SK-N-SH (cell line): Measurements from ENCODE around the gene LRRN4CL. TPM values are rescaled to one million over a fixed set of nuclear protein-coding genes. Genes with fewer than 3 reads are reported as not detected.

Experiments used
- CTCF ChIA-PET: fragments of 300-600, 350-600 bp; formaldehyde crosslinking; extraction: SDS; loops from one replicate; lab custom pipeline; 2021; lab: Yijun Ruan, JAX
- POLR2A ChIA-PET: fragments of 350-600 bp; sonication (Branson Sonifier 250); formaldehyde crosslinking; extraction: SDS; loops from one replicate; lab custom pipeline; 2020; ENCODE audit warnings: antibody characterized with exemption, inconsistent platforms; lab: Yijun Ruan, JAX
- DNase-seq: peaks from one replicate; pipeline ENCODE4 v3.0.0; 2012
- H2AFZ ChIP-seq: fragments of 200-600 bp; sonication (generic); 2 replicates; pipeline ENCODE4 v1.8.1; 2016; ENCODE audit warnings: antibody characterized with exemption, mild to moderate bottlenecking, low read depth
- H3F3A ChIP-seq: fragments of 200-600 bp; sonication (generic); replicated peaks from 2 replicates; pipeline ENCODE3; 2016; ENCODE audit warnings: antibody characterized with exemption, mild to moderate bottlenecking; ENCODE audit not compliant: insufficient read depth
- H3K27ac ChIP-seq, 2 experiments: fragments of 200-500 bp in 1 of 2; fragments of 200-600 bp in 1 of 2; sonication (Bioruptor generic) in 1 of 2; sonication (generic), shearing (Covaris generic) in 1 of 2; 2 replicates each; pipeline versions ENCODE4 v1.5.1 to v1.6.1; 2014 to 2016; ENCODE audit warnings: low read depth in 2 of 2, inconsistent platforms in 1 of 2, low read length in 1 of 2, mild to moderate bottlenecking in 1 of 2, mixed read lengths in 1 of 2
- H3K27me3 ChIP-seq: fragments of 200-600 bp; sonication (generic), shearing (Covaris generic); 2 replicates; pipeline ENCODE4 v1.6.1; 2016; ENCODE audit warnings: mixed run types; ENCODE audit not compliant: insufficient read depth
- H3K36me3 ChIP-seq, 2 experiments: fragments of 200-500 bp in 1 of 2; fragments of 200-600 bp in 1 of 2; sonication (Bioruptor generic) in 1 of 2; sonication (generic) in 1 of 2; replicated peaks in 1 of 2; 2 replicates each; pipeline versions ENCODE3 to v1.5.1; 2014 to 2016; ENCODE audit warnings: low read length in 1 of 2, mild to moderate bottlenecking in 1 of 2; ENCODE audit not compliant: insufficient read depth in 2 of 2, control insufficient read depth in 1 of 2
- H3K4me1 ChIP-seq, 2 experiments: fragments of 200-500 bp in 1 of 2; fragments of 200-600 bp in 1 of 2; sonication (Bioruptor generic) in 1 of 2; sonication (generic), shearing (Covaris generic) in 1 of 2; 2 replicates each; pipeline versions ENCODE4 v1.5.1 to v1.6.1; 2014 to 2016; ENCODE audit warnings: low read depth in 1 of 2, low read length in 1 of 2, mixed run types in 1 of 2; ENCODE audit not compliant: insufficient read depth in 2 of 2, control insufficient read depth in 1 of 2
- H3K4me2 ChIP-seq: fragments of 200-600 bp; sonication (generic), shearing (Covaris generic); 2 replicates; pipeline ENCODE4 v1.6.1; 2017; ENCODE audit warnings: mixed run types
- H3K4me3 ChIP-seq, 2 experiments: fragments of 200-500 bp in 1 of 2; fragments of 200-600 bp in 1 of 2; sonication (Bioruptor generic) in 1 of 2; sonication (generic), shearing (Covaris generic) in 1 of 2; 2 replicates each; pipeline versions ENCODE4 v1.5.1 to v1.8.1; 2014 to 2016; ENCODE audit warnings: low read depth in 2 of 2, inconsistent platforms in 1 of 2, low read length in 1 of 2, mild to moderate bottlenecking in 1 of 2, mixed read lengths in 1 of 2, moderate library complexity in 1 of 2
- H3K79me2 ChIP-seq: fragments of 200-600 bp; sonication (generic); 2 replicates; pipeline ENCODE4 v1.8.1; 2017; ENCODE audit warnings: mild to moderate bottlenecking; ENCODE audit not compliant: insufficient read depth
- H3K9ac ChIP-seq: fragments of 200-600 bp; sonication (generic); 2 replicates; pipeline ENCODE4 v1.6.1; 2017; ENCODE audit warnings: mixed run types
- H3K9me2 ChIP-seq: fragments of 200-600 bp; sonication (generic); 2 replicates; pipeline ENCODE4 v1.6.1; 2017; ENCODE audit warnings: mixed run types
- H3K9me3 ChIP-seq: fragments of 200-600 bp; sonication (generic); 2 replicates; pipeline ENCODE4 v1.6.1; 2017; ENCODE audit warnings: mixed run types, mild to moderate bottlenecking, moderate library complexity
- H4K20me1 ChIP-seq: fragments of 200-600 bp; sonication (generic); 2 replicates; pipeline ENCODE4 v1.6.1; 2017; ENCODE audit warnings: mild to moderate bottlenecking, mixed run types; ENCODE audit not compliant: insufficient read depth
- ELF1 ChIP-seq: IDR thresholded peaks from 2 replicates; pipeline ENCODE4 v1.4.0; 2012
- FOSL2 ChIP-seq: IDR thresholded peaks from 2 replicates; pipeline ENCODE4 v1.4.0; 2012; ENCODE audit warnings: low read depth, mild to moderate bottlenecking, moderate library complexity, borderline replicate concordance
- FOXJ3 ChIP-seq: sonication (generic); formaldehyde crosslinking; IDR thresholded peaks from 2 replicates; pipeline ENCODE4 v1.5.1; 2020; ENCODE audit warnings: mild to moderate bottlenecking, missing genetic modification reagents
- FOXM1 ChIP-seq: IDR thresholded peaks from 2 replicates; pipeline ENCODE4 v1.4.0; 2012; ENCODE audit warnings: low read depth, mild to moderate bottlenecking
- GABPA ChIP-seq: IDR thresholded peaks from 2 replicates; pipeline ENCODE4 v1.4.0; 2012; ENCODE audit warnings: low read depth, mild to moderate bottlenecking
- GATA2 ChIP-seq: sonication (generic); formaldehyde crosslinking; IDR thresholded peaks from 2 replicates; pipeline ENCODE4 v1.5.0; 2020; ENCODE audit warnings: mild to moderate bottlenecking, missing genetic modification reagents
- IRF3 ChIP-seq: fragments of 150-350 bp; IDR thresholded peaks from 2 replicates; pipeline ENCODE4 v1.6.1; 2016; ENCODE audit warnings: mild to moderate bottlenecking, low read depth, low read length
- MAX ChIP-seq: IDR thresholded peaks from 2 replicates; pipeline ENCODE4 v1.4.0; 2012; ENCODE audit warnings: low read depth
- MXI1 ChIP-seq: IDR thresholded peaks from 2 replicates; pipeline ENCODE4 v1.6.1; 2012; ENCODE audit warnings: mild to moderate bottlenecking, low read depth, low read length, improper control_type of control experiment
- NRF1 ChIP-seq: IDR thresholded peaks from 2 replicates; pipeline ENCODE4 v1.6.1; 2012; ENCODE audit warnings: low read depth, mild to moderate bottlenecking, low read length
- POLR2AphosphoS5 ChIP-seq: IDR thresholded peaks from 2 replicates; pipeline ENCODE4 v1.6.1; 2012; ENCODE audit warnings: low read depth, low read length
- RAD21 ChIP-seq: IDR thresholded peaks from 2 replicates; pipeline ENCODE4 v1.6.1; 2012; ENCODE audit warnings: mild to moderate bottlenecking, low read length
- RFX5 ChIP-seq: IDR thresholded peaks from 2 replicates; pipeline ENCODE4 v1.6.1; 2012; ENCODE audit warnings: mild to moderate bottlenecking, improper control_type of control experiment, low read length
- RXRA ChIP-seq: IDR thresholded peaks from 2 replicates; pipeline ENCODE4 v1.4.0; 2012; ENCODE audit warnings: low read depth, mild to moderate bottlenecking, borderline replicate concordance
- SIN3A ChIP-seq: IDR thresholded peaks from 2 replicates; pipeline ENCODE4 v1.6.1; 2012; ENCODE audit warnings: low read depth, mild to moderate bottlenecking, low read length, moderate library complexity, borderline replicate concordance
- SMC3 ChIP-seq: IDR thresholded peaks from 2 replicates; pipeline ENCODE4 v1.6.1; 2012; ENCODE audit warnings: low read depth, low read length, improper control_type of control experiment
- TCF12 ChIP-seq: IDR thresholded peaks from 2 replicates; pipeline ENCODE4 v1.4.0; 2012
- TEAD4 ChIP-seq: IDR thresholded peaks from 2 replicates; pipeline ENCODE4 v1.4.0; 2012; ENCODE audit warnings: mild to moderate bottlenecking, borderline replicate concordance; ENCODE audit not compliant: insufficient read depth
- WGBS: methylation state at CpG from one replicate; pipeline ENCODE4 v1.1.6; 2017; ENCODE audit warnings: low lambda C conversion rate; 5-methylcytosine and 5-hydroxymethylcytosine counted together
- polyA plus RNA-seq, 3 experiments: library from polyadenylated mRNA; depleted of rRNA; stranded (reverse); fragments of >200 nt; gene quantifications; 2 replicates each; pipeline ENCODE4 v1.2.3, GENCODE V29; 2012

Gene LRRN4CL
- polyA plus RNA-seq, 1 of the 3 experiments (the other 2 are of a cell fraction), result 0.08 TPM

- Histone ChIP-seq H2AFZ (no peak overlapping the region), H4K20me1 (0 out of 2 replicates have a peak, but pooled peaks cover 5% of the 10 kb centered on the region), H3K36me3 (peaks cover 7 to 16% of the 10 kb centered on the region in 2 experiments), H3K27ac (no peak overlapping the region), H3K9me2 (no peaks in the 10 kb centered on the region), H3K79me2 (peaks cover 49% of the 10 kb centered on the region), H3F3A (peaks cover 5% of the 10 kb centered on the region), H3K9me3 (no peaks in the 10 kb centered on the region), H3K9ac (no peak overlapping the region), H3K4me2 (no peak overlapping the region), H3K4me3 (no peak overlapping the region), H3K4me1 (peaks cover 7 to 13% of the 10 kb centered on the region in 2 experiments; a peak in 2 of 4 replicates), H3K27me3 (no peaks in the 10 kb centered on the region)
- no peak for DNase-seq
- TF ChIP-seq FOSL2 (no peak), FOXM1 (no peak)
- CTCF ChIA-PET, result interaction anchor here (0.8 to 2.4 kb wide), 2 partner anchors 55 to 58 kb away, joined by 4 to 10 read pairs; partner anchors contain the start of gene TUT1
- WGBS, result 97% methylated on average over 10 of the region's 11 CpGs
- POLR2A ChIA-PET, result interaction anchor here (7.3 kb wide), 1 partner anchor 15 kb away, joined by 52 read pairs; the partner anchor contains the start of genes C11orf98 and CSKMT
These were observed 39.8 kb downstream of the LRRN4CL start for GRCh38 chr11:62649486-62649885.

- 84% methylated on average over 2 of the region's 11 CpGs for WGBS
- no peaks in the 10 kb centered on the region for H3K9me2 ChIP-seq
- no peak overlapping the region for H3K4me2 ChIP-seq
- peaks cover 55% of the 10 kb centered on the region for H3K79me2 ChIP-seq
- CTCF ChIA-PET, result interaction anchor here (0.8 to 2.4 kb wide), 6 partner anchors 37 to 232 kb away, joined by 3 to 10 read pairs (median 4); partner anchors contain the start of genes SLC3A2 and TUT1
- H3K4me1 ChIP-seq, result peaks cover 7 to 13% of the 10 kb centered on the region in 2 experiments; a peak in 2 of 4 replicates
- no peak overlapping the region for H3K4me3 ChIP-seq
- H2AFZ ChIP-seq, result no peak overlapping the region
- POLR2A ChIA-PET, result interaction anchor here (0.7 to 7.3 kb wide), 2 partner anchors 15 to 192 kb away, joined by 3 to 52 read pairs; partner anchors contain the start of genes C11orf98 and CSKMT
- H3K36me3 ChIP-seq, result peaks cover 11 to 16% of the 10 kb centered on the region in 2 experiments
- DNase-seq, result no peak
- H3K27ac ChIP-seq, result no peak overlapping the region
- TF ChIP-seq MAX (no peak), GATA2 (CRISPR knock-in tag) (no peak), ELF1 (no peak), RFX5 (no peak), SIN3A (no peak), NRF1 (no peak), RXRA (no peak), IRF3 (no peak), TCF12 (no peak), GABPA (no peak), POLR2AphosphoS5 (no peak), FOXJ3 (CRISPR knock-in tag) (no peak), TEAD4 (no peak), RAD21 (no peak), MXI1 (no peak), FOXM1 (no peak), SMC3 (no peak)
- peaks cover 5% of the 10 kb centered on the region for H3F3A ChIP-seq
- H3K27me3 ChIP-seq, result no peaks in the 10 kb centered on the region
- H3K9ac ChIP-seq, result no peak overlapping the region
- H3K9me3 ChIP-seq, result no peaks in the 10 kb centered on the region
- 0 out of 2 replicates have a peak, but pooled peaks cover 5% of the 10 kb centered on the region for H4K20me1 ChIP-seq
These were observed 40.4 kb downstream of the LRRN4CL start for GRCh38 chr11:62648967-62649364.
